Gastrocnemius medialis (tissue), 4 donors: ENCODE results near the gene DIP2C.

Source experiments
- CTCF ChIP-seq, 5 experiments: fragments of 450-650 bp in 3 of 5; fragments of 200-600 bp in 2 of 5; sonication (generic) in 2 of 5; IDR thresholded peaks in 4 of 5; conservative IDR thresholded peaks in 1 of 5; 1 replicate in 4 of 5; 2 replicates in 1 of 5; pipeline ENCODE4 v1.5.1; 2016 to 2019; ENCODE audit warnings: antibody characterized with exemption in 5 of 5, mild to moderate bottlenecking in 3 of 5, moderate library complexity in 3 of 5
- POLR2A ChIP-seq, 2 donors: fragments of 450-650 bp; IDR thresholded peaks; one replicate each; pipeline ENCODE4 v1.6.1; 2017; ENCODE audit warnings: antibody characterized with exemption in 2 of 2, mild to moderate bottlenecking in 2 of 2, moderate library complexity in 2 of 2

GRCh38 chr10:712089-712488 lies 22.6 kb upstream of the DIP2C start:
- TF ChIP-seq POLR2A (IDR thresholded peaks at IDR 0.05) (no peak), CTCF (IDR thresholded peaks at IDR 0.05 in 4 of 5, conservative IDR thresholded peaks at IDR 0.05 in 1 of 5) (no peak)
